ENCODE measurements around the gene ZSCAN29. TPM values are rescaled to one million over a fixed set of nuclear protein-coding genes. Genes with fewer than 3 reads are reported as not detected.

The ZSCAN29 gene
- polyA plus RNA-seq, 1 of the 3 experiments (the other 2 are of a cell fraction) = 5.7 TPM

- Histone ChIP-seq H3K36me3 (replicated peaks in 1 of 2; ENCODE audit: control insufficient read depth in 1 of 2, insufficient read depth in 2 of 2, low read length in 1 of 2) (peaks cover 44 to 75% of the 10 kb centered on the region in 2 experiments), H3K4me1 (ENCODE audit: control insufficient read depth in 1 of 2, insufficient read depth in 2 of 2, low read depth in 1 of 2, low read length in 1 of 2) (no peaks in the 10 kb centered on the region; a peak in 1 of 4 replicates), H3F3A (replicated peaks; ENCODE audit: insufficient read depth) (no peaks in the 10 kb centered on the region), H4K20me1 (ENCODE audit: insufficient read depth) (0 out of 2 replicates have a peak, but pooled peaks cover 4% of the 10 kb centered on the region), H3K9ac (no peak overlapping the region), H3K27ac (ENCODE audit: low read depth in 2 of 2, low read length in 1 of 2) (no peak overlapping the region; a peak in 1 of 4 replicates), H3K4me2 (no peak overlapping the region), H3K4me3 (ENCODE audit: low read depth in 2 of 2, low read length in 1 of 2) (no peak overlapping the region), H3K27me3 (ENCODE audit: insufficient read depth) (no peaks in the 10 kb centered on the region), H3K9me3 (no peaks in the 10 kb centered on the region), H3K9me2 (no peaks in the 10 kb centered on the region), H3K79me2 (ENCODE audit: insufficient read depth) (no peaks in the 10 kb centered on the region; the same call in 1 of the 2 replicates), H2AFZ (ENCODE audit: low read depth) (no peak overlapping the region)
- no peak for TF ChIP-seq SIN3A (IDR thresholded peaks at IDR 0.05; ENCODE audit: borderline replicate concordance, low read depth, low read length)
- ChIA-PET CTCF (no interaction called here), POLR2A (no interaction called here)
- 91% methylated on average over 9 of the region's 10 CpGs for WGBS (ENCODE audit: low lambda C conversion rate)
- DNase-seq = no peak
Measured at GRCh38 chr15:43420435-43420834, 49.6 kb upstream of the ZSCAN29 start.

- Histone ChIP-seq H4K20me1 (ENCODE audit: insufficient read depth) (0 out of 2 replicates have a peak, but pooled peaks cover 4% of the 10 kb centered on the region), H3K4me2 (no peak overlapping the region), H3K4me1 (ENCODE audit: control insufficient read depth in 1 of 2, insufficient read depth in 2 of 2, low read depth in 1 of 2, low read length in 1 of 2) (peaks cover 0 to 3% of the 10 kb centered on the region in 2 experiments; a peak in 1 of 4 replicates), H3K9ac (no peak overlapping the region), H2AFZ (ENCODE audit: low read depth) (no peak overlapping the region), H3K9me2 (no peaks in the 10 kb centered on the region), H3K27me3 (ENCODE audit: insufficient read depth) (no peaks in the 10 kb centered on the region), H3K36me3 (replicated peaks in 1 of 2; ENCODE audit: control insufficient read depth in 1 of 2, insufficient read depth in 2 of 2, low read length in 1 of 2) (peaks cover 65 to 82% of the 10 kb centered on the region in 2 experiments), H3K27ac (ENCODE audit: low read depth in 2 of 2, low read length in 1 of 2) (no peak overlapping the region), H3K79me2 (ENCODE audit: insufficient read depth) (no peaks in the 10 kb centered on the region; the same call in 1 of the 2 replicates), H3F3A (replicated peaks; ENCODE audit: insufficient read depth) (peaks cover 4% of the 10 kb centered on the region), H3K4me3 (ENCODE audit: low read depth in 2 of 2, low read length in 1 of 2) (no peak overlapping the region), H3K9me3 (no peaks in the 10 kb centered on the region)
- no peak for TF ChIP-seq SIN3A (IDR thresholded peaks at IDR 0.05; ENCODE audit: borderline replicate concordance, low read depth, low read length)
- TF ChIP-seq USF1 (IDR thresholded peaks at IDR 0.05; ENCODE audit: borderline replicate concordance, low read depth) = no peak
- TF ChIP-seq TAF1 (IDR thresholded peaks at IDR 0.05; ENCODE audit: borderline replicate concordance, low read depth, low read length) = no peak
- TF ChIP-seq MAX (IDR thresholded peaks at IDR 0.05; ENCODE audit: low read depth) = no peak
- no peak for TF ChIP-seq FOSL2 (IDR thresholded peaks at IDR 0.05; ENCODE audit: borderline replicate concordance, low read depth)
- TF ChIP-seq RAD21 (IDR thresholded peaks at IDR 0.05; ENCODE audit: low read length) = no peak
- no peak for TF ChIP-seq EP300 (IDR thresholded peaks at IDR 0.05; ENCODE audit: borderline replicate concordance in 1 of 2, low read depth in 1 of 2, low read length in 1 of 2)
- TF ChIP-seq ELF1 (IDR thresholded peaks at IDR 0.05) = no peak
- TF ChIP-seq REST (IDR thresholded peaks at IDR 0.05; ENCODE audit: low read depth, low read length) = no peak
- TF ChIP-seq TCF12 (IDR thresholded peaks at IDR 0.05) = no peak
- no peak for TF ChIP-seq GATA2 (CRISPR knock-in tag; IDR thresholded peaks at IDR 0.05)
- TF ChIP-seq CTCF (IDR thresholded peaks at IDR 0.05) = no peak
- no peak for TF ChIP-seq MXI1 (IDR thresholded peaks at IDR 0.05; ENCODE audit: low read depth, low read length)
- TF ChIP-seq RFX5 (IDR thresholded peaks at IDR 0.05; ENCODE audit: low read length) = no peak
- no peak for TF ChIP-seq USF2 (IDR thresholded peaks at IDR 0.05; ENCODE audit: borderline replicate concordance, low read depth, low read length)
- TF ChIP-seq NRF1 (IDR thresholded peaks at IDR 0.05; ENCODE audit: low read depth, low read length) = no peak
- no peak for TF ChIP-seq POLR2AphosphoS5 (IDR thresholded peaks at IDR 0.05; ENCODE audit: low read depth, low read length)
- TF ChIP-seq JUND (IDR thresholded peaks at IDR 0.05) = no peak
- DNase-seq = no peak
- ChIA-PET POLR2A (no interaction called here), CTCF (no interaction called here)
Measured at GRCh38 chr15:43414196-43414595, 43.4 kb upstream of the ZSCAN29 start.
